Mucosa of stomach (tissue), 1 donor: ENCODE data around the gene SYNGR1.

ENCODE experiments used
- H3K27me3 ChIP-seq: one replicate; pipeline ENCODE4 v1.7.0; 2013; ENCODE audit warnings: mild to moderate bottlenecking, low read length; ENCODE audit not compliant: control insufficient read depth, insufficient read depth
- H3K36me3 ChIP-seq: one replicate; pipeline ENCODE4 v1.7.0; 2013; ENCODE audit warnings: low read length; ENCODE audit not compliant: control insufficient read depth, insufficient read depth
- H3K4me1 ChIP-seq: one replicate; pipeline ENCODE4 v1.7.0; 2013; ENCODE audit warnings: mild to moderate bottlenecking, low read length; ENCODE audit not compliant: control insufficient read depth, insufficient read depth
- H3K4me3 ChIP-seq: one replicate; pipeline ENCODE4 v1.7.0; 2013; ENCODE audit warnings: low read length
- H3K9ac ChIP-seq: one replicate; pipeline ENCODE4 v1.7.0; 2013; ENCODE audit warnings: mild to moderate bottlenecking, low read length, moderate library complexity
- H3K9me3 ChIP-seq: one replicate; pipeline ENCODE4 v1.7.0; 2013; ENCODE audit warnings: mild to moderate bottlenecking, low read length, moderate library complexity; ENCODE audit not compliant: control insufficient read depth
- donor health status: Pancreatic carcinoma.

SYNGR1 gene

GRCh38 chr22:39349967-39350726, at the start of gene SYNGR1:
SYNGR1 (plus strand) TSS chr22:39349991; CDS start chr22:39350011, 20 bp downstream.
- Histone ChIP-seq H3K9me3 (no peaks in the 10 kb centered on the region), H3K9ac (peak within 1 kb of the TSS; percentile 57), H3K4me1 (no peaks in the 10 kb centered on the region), H3K27me3 (peaks cover 20% of the 10 kb centered on the region), H3K4me3 (no peak within 1 kb of the TSS), H3K36me3 (no peaks in the 10 kb centered on the region)

GRCh38 chr22:39300186-39300830, 49.5 kb upstream of the SYNGR1 start:
- no peaks in the 10 kb centered on the region for H3K9me3 ChIP-seq
- H3K36me3 ChIP-seq, result no peaks in the 10 kb centered on the region
- peaks cover 48% of the 10 kb centered on the region for H3K4me1 ChIP-seq
- H3K9ac ChIP-seq, result no peak overlapping the region
- H3K27me3 ChIP-seq, result no peaks in the 10 kb centered on the region
- no peak overlapping the region for H3K4me3 ChIP-seq

- peaks cover 43% of the 10 kb centered on the region for H3K4me1 ChIP-seq
- no peaks in the 10 kb centered on the region for H3K27me3 ChIP-seq
- no peak overlapping the region for H3K9ac ChIP-seq
- no peaks in the 10 kb centered on the region for H3K9me3 ChIP-seq
- no peak overlapping the region for H3K4me3 ChIP-seq
- no peaks in the 10 kb centered on the region for H3K36me3 ChIP-seq
Observed at GRCh38 chr22:39301108-39301507, 48.7 kb upstream of the SYNGR1 start.

- peaks cover 35% of the 10 kb centered on the region for H3K4me1 ChIP-seq
- no peaks in the 10 kb centered on the region for H3K27me3 ChIP-seq
- H3K36me3 ChIP-seq, result no peaks in the 10 kb centered on the region
- no peak overlapping the region for H3K9ac ChIP-seq
- no peaks in the 10 kb centered on the region for H3K9me3 ChIP-seq
- H3K4me3 ChIP-seq, result no peak overlapping the region
Observed at GRCh38 chr22:39301926-39302325, 47.9 kb upstream of the SYNGR1 start.

GRCh38 chr22:39302431-39302960, 47.3 kb upstream of the SYNGR1 start:
- Histone ChIP-seq H3K9ac (no peak overlapping the region), H3K4me1 (peaks cover 29% of the 10 kb centered on the region), H3K9me3 (no peaks in the 10 kb centered on the region), H3K36me3 (no peaks in the 10 kb centered on the region), H3K27me3 (no peaks in the 10 kb centered on the region), H3K4me3 (no peak overlapping the region)

GRCh38 chr22:39303358-39303757, 46.4 kb upstream of the SYNGR1 start:
- peaks cover 22% of the 10 kb centered on the region for H3K4me1 ChIP-seq
- H3K9me3 ChIP-seq, result no peaks in the 10 kb centered on the region
- H3K4me3 ChIP-seq, result no peak overlapping the region
- H3K36me3 ChIP-seq, result no peaks in the 10 kb centered on the region
- no peak overlapping the region for H3K9ac ChIP-seq
- H3K27me3 ChIP-seq, result no peaks in the 10 kb centered on the region

GRCh38 chr22:39303892-39304671, 45.7 kb upstream of the SYNGR1 start:
- Histone ChIP-seq H3K27me3 (no peaks in the 10 kb centered on the region), H3K4me3 (no peak overlapping the region), H3K4me1 (peaks cover 24% of the 10 kb centered on the region), H3K36me3 (no peaks in the 10 kb centered on the region), H3K9ac (no peak overlapping the region), H3K9me3 (no peaks in the 10 kb centered on the region)

- peaks cover 16% of the 10 kb centered on the region for H3K4me1 ChIP-seq
- H3K4me3 ChIP-seq, result no peak overlapping the region
- H3K9me3 ChIP-seq, result no peaks in the 10 kb centered on the region
- H3K27me3 ChIP-seq, result no peaks in the 10 kb centered on the region
- peaks cover 2% of the 10 kb centered on the region for H3K36me3 ChIP-seq
- H3K9ac ChIP-seq, result no peak overlapping the region
Observed at GRCh38 chr22:39306456-39307361, 43.1 kb upstream of the SYNGR1 start.

- Histone ChIP-seq H3K4me3 (no peak overlapping the region), H3K9me3 (no peaks in the 10 kb centered on the region)
Observed at GRCh38 chr22:39308614-39309363, 41.0 kb upstream of the SYNGR1 start.

GRCh38 chr22:39309364-39309861, 40.4 kb upstream of the SYNGR1 start:
- no peak overlapping the region for H3K4me3 ChIP-seq

More at GRCh38 chr22:39308614-39309363, 41.0 kb upstream of the SYNGR1 start:
- Histone ChIP-seq H3K36me3 (peaks cover 19% of the 10 kb centered on the region), H3K27me3 (no peaks in the 10 kb centered on the region), H3K4me1 (peaks cover 16% of the 10 kb centered on the region), H3K9ac (no peak overlapping the region)

More at GRCh38 chr22:39309364-39309861, 40.4 kb upstream of the SYNGR1 start:
- H3K9me3 ChIP-seq, result no peaks in the 10 kb centered on the region
- no peak overlapping the region for H3K9ac ChIP-seq
- H3K27me3 ChIP-seq, result no peaks in the 10 kb centered on the region
- H3K4me1 ChIP-seq, result peaks cover 16% of the 10 kb centered on the region
- H3K36me3 ChIP-seq, result peaks cover 25% of the 10 kb centered on the region
